ENCODE measurements around the gene TNFSF11. TPM values are rescaled to one million over a fixed set of nuclear protein-coding genes. Genes with fewer than 3 reads are reported as not detected.

Gene TNFSF11
- total and polyA plus RNA-seq, 7 donors: 1.8 TPM; not detected in 6

- TF ChIP-seq EP300 (IDR thresholded peaks at IDR 0.05): no peak
- no peak for TF ChIP-seq POLR2A (IDR thresholded peaks at IDR 0.05)
- no peak for TF ChIP-seq CTCF (IDR thresholded peaks at IDR 0.05)
- TF ChIP-seq POLR2AphosphoS5 (IDR thresholded peaks at IDR 0.05): no peak
- no peak overlapping the region for H3K4me3 ChIP-seq
- WGBS, 2 donors: 5 to 52% methylated on average over 1 of the region's 1 CpG
- no peaks in the 10 kb centered on the region for H3K36me3 ChIP-seq
- H3K27me3 ChIP-seq: no peaks in the 10 kb centered on the region
- no peaks in the 10 kb centered on the region for H3K9me3 ChIP-seq
- intact Hi-C loops (cut with DNase I): no loop called here
- no peak overlapping the region for H3K27ac ChIP-seq
- no peaks in the 10 kb centered on the region for H3K4me1 ChIP-seq
- DNase-seq: no peak
Measured at GRCh38 chr13:42654722-42655121, 80.8 kb downstream of the TNFSF11 start.

GRCh38 chr13:42656161-42656560 is 82.2 kb downstream of the TNFSF11 start:
- Histone ChIP-seq H3K36me3 (no peaks in the 10 kb centered on the region), H3K4me3 (no peak overlapping the region), H3K4me1 (no peaks in the 10 kb centered on the region), H3K27ac (no peak overlapping the region), H3K9me3 (no peaks in the 10 kb centered on the region), H3K27me3 (no peaks in the 10 kb centered on the region)
- intact Hi-C loops (cut with DNase I): no loop called here
- no peak for TF ChIP-seq CTCF (IDR thresholded peaks at IDR 0.05)
- TF ChIP-seq EP300 (IDR thresholded peaks at IDR 0.05): no peak
- no peak for TF ChIP-seq POLR2AphosphoS5 (IDR thresholded peaks at IDR 0.05)
- TF ChIP-seq POLR2A (IDR thresholded peaks at IDR 0.05): no peak
- DNase-seq: no peak
- 30 to 60% methylated on average over 1 of the region's 1 CpG for WGBS, 2 donors

- Histone ChIP-seq H3K4me1 (no peaks in the 10 kb centered on the region), H3K4me3 (no peak overlapping the region), H3K27ac (no peak overlapping the region), H3K27me3 (no peaks in the 10 kb centered on the region), H3K36me3 (no peaks in the 10 kb centered on the region), H3K9me3 (no peaks in the 10 kb centered on the region)
- TF ChIP-seq CTCF (IDR thresholded peaks at IDR 0.05): no peak
- TF ChIP-seq EP300 (IDR thresholded peaks at IDR 0.05): no peak
- no peak for TF ChIP-seq POLR2AphosphoS5 (IDR thresholded peaks at IDR 0.05)
- no peak for TF ChIP-seq POLR2A (IDR thresholded peaks at IDR 0.05)
- DNase-seq: no peak
- WGBS, 2 donors: 78 to 93% methylated on average over 5 of the region's 5 CpGs
- intact Hi-C loops (cut with DNase I): no loop called here
Measured at GRCh38 chr13:42656958-42657357, 83.0 kb downstream of the TNFSF11 start.

Other genes with a start within 250 kb of the TNFSF11 start
- gene FAM216B, start 207.4 kb downstream of the TNFSF11 start, total RNA-seq: not detected
- under 1 TPM in 2 of 3 donors, not detected in 1; 0.23 to 0.86 TPM for gene FAM216B, start 207.4 kb downstream of the TNFSF11 start, polyA plus RNA-seq